NCI-H187 treated with DMSO at 0.1 percent for 48 hours (cell line): Measurements from ENCODE around the gene MUC4.
"Not testable (repeated sequence)": the region's sequence is repeated elsewhere in the genome, so short reads cannot be mapped to it uniquely, and the experiment has no call there.

Experiments used
- DNase-seq: peaks from one replicate; lab custom pipeline; 2025; lab: John Stamatoyannopoulos, UW

MUC4 gene

GRCh38 chr3:195810455-195810845 is 1.3 kb downstream of the MUC4 start:
- no peak for DNase-seq

DNA sequence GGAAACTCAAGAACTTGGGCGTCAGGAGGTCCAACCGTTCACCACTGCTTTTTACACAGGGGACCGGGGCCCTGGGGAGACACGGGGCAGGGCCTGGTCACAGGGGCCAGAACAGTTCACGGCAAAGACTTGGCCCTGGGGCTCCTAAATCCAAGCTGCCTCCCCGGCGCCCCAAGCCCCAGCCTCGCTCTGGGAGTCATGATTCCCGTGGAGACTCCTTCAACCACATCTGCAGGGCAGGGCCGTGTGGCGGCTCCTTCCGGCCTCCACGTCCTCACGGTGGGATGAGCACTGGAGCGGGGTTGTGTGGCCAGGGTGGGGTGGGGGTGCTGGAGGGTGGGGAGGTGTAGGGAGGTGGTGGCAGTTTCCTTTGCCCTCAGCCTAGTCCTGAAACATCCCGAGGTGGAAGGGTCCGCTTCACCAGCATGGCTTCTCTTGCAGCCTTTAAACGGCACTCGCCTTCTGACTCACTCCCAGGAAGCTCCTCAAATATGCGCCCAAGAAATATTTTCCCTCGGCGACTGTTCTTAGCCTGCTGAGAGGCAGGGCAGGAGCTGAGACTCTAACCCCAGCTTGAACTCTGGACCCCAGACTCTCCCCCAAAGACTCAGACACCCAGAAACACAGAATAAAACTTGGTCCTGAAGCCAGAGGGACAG is 1.8 kb downstream of the MUC4 start:
- DNase-seq, result no peak

DNA sequence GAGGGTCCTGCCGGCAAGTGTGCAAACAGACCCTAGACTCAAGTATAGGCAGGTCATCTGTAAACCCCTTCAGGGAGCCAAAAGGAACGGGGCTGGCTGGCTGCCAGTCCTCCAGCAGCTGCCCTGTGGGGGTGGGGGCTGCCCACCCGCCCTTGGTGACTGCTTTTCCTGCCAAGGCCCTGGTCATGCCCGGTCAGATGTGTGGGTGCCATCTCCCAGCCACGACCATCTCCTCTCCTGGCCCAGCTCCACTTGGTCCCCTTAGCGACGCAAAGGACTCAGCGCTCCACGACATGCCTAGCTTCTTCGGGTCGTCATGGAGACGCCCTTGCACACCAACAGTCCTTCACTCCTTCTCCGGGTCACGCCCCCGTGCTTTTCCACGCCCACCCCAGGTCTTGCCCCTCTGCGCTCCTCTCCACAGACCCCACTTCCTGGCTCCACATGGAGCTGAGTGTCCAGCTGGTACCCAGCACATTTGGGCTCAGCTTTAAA is 2.4 kb downstream of the MUC4 start:
- no peak for DNase-seq

GRCh38 chr3:195808741-195809290 is 2.9 kb downstream of the MUC4 start:
- no peak for DNase-seq

DNA sequence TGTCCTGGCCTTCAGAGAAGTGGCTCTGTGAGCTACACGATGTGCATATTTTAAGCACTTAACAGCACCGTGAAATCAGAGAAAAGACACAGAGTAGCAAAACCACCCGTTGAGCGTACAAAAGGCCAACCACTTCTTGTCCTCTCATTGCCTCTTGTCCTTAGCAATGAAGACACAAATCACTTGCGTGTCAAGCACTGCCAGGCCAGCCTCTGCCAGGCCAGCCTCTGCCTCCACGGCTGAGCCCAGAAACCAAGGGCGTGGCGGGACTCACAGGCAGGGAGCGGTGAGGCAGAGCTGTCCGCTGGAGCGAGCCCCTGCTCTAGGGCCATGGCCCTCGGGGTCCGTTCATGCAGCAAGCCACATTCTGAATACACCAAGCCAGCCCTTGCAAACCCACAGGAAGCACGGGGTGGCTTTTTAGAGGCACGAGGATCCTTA is 4.0 kb downstream of the MUC4 start:
- peak; percentile 52 for DNase-seq

DNA sequence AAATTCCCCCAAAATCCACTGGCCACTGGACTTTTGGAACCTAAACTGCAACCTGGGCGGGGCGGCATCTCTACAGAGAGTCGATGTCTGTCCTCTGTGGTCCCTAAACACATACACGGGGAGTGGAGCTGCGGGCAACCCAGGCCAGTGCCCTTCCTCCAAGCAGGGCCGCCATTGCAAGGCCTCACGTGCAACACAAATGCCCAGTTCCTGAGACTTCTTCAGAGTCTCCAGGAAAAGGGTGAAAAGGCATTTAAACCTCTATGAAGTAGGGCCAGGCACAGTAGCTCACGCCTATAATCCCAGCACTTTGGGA is 4.9 kb downstream of the MUC4 start:
- DNase-seq, result no peak

- DNase-seq, result peak; percentile 45
Measured at GRCh38 chr3:195806211-195806915, 5.4 kb downstream of the MUC4 start.

- not testable (repeated sequence) for DNase-seq
Measured at GRCh38 chr3:195805588-195805987, 6.1 kb downstream of the MUC4 start.

- no peak for DNase-seq
Measured at GRCh38 chr3:195805181-195805580, 6.5 kb downstream of the MUC4 start.

GRCh38 chr3:195803289-195803908 is 8.3 kb downstream of the MUC4 start:
- no peak for DNase-seq

- peak; percentile 72 for DNase-seq
Measured at GRCh38 chr3:195802795-195803194, 8.9 kb downstream of the MUC4 start.

DNA sequence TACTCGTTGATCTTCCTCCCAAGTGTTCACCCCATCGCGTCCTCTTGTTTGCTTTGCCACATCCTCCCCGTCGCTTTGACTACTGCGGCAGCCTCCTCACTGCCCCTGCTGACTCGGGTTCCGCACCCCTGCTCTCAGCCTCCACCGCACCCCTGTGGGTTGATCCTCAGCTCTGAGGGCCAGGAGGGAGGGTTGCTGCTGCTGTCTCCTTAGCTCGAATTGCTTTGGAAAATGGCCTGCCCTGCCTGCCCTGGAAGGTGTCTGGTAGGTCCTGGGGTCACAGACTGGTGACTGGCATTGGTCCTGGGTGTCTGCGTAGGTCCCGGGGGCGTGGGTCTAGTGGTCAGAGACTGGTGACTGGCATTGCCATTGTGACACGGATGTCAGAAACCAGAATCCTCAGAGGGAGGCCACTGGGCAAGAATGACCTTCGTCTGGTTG is 9.4 kb downstream of the MUC4 start:
- DNase-seq, result no peak

DNA sequence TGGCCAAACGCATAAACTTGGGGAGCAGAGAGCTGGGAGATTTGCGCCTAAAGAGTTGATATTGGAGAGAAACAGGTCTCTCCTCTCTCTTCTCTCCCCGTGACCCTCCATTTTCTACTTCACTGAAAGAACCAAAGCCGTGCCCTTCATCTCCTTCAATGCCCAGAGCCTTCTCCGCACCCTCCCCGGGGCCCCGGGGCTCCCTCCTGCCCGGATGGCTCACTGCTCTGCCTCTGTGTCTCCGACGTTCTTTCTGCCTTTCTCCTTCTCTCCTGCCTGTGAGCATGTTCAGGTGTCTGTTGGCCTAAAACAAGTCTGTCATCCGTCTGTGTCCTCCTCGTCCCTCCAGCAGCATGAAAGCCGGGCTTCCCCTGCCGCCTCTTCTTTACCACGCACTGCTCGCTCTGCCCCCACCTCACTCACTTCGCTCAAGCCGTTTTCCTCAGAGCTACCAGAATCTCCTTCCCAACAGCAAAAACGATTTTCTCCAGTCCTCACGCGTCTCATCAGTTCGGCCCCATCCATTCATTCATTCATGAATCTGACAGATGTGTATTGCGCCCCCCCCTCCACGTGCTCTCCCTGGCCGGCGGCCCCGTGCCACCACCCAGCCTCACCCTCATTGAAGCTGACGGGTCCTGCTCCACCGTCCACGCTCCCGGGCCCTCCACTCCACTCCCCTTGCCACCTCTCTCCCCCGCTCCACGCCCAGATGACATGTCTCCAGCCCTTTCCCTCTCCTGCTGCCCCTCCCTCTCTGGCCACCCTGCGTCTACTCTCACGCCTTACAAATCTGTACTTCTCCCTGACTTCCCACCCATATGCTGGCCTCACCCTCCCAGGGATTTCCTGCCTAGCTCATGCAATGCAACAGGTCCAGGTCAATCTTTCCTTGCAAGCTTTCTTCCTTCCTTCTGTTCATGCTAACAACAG is 10.2 kb downstream of the MUC4 start:
- DNase-seq, result no peak

- no peak for DNase-seq
Measured at GRCh38 chr3:195800240-195800639, 11.5 kb downstream of the MUC4 start.

- DNase-seq, result no peak
Measured at GRCh38 chr3:195796795-195797194, 14.9 kb downstream of the MUC4 start.

- DNase-seq, result no peak
Measured at GRCh38 chr3:195794708-195795107, 17.0 kb downstream of the MUC4 start.

DNA sequence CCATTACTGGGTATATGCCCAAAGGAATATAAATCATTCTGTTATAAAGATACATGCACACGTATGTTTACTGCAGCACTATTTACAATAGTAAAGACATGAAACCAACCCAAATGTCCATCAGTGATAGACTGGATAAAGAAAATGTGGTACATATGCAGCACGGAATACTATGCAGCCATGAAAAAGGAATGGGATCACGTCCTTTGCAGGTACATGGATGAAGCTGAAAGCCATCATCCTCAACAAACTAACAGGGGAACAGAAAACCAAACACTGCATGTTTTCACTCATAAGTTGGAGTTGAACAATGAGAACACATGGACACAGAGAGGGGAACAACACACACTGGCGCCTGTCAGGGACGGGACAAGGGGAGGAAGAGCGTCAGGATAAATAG is 19.1 kb downstream of the MUC4 start:
- not testable (repeated sequence) for DNase-seq

DNA sequence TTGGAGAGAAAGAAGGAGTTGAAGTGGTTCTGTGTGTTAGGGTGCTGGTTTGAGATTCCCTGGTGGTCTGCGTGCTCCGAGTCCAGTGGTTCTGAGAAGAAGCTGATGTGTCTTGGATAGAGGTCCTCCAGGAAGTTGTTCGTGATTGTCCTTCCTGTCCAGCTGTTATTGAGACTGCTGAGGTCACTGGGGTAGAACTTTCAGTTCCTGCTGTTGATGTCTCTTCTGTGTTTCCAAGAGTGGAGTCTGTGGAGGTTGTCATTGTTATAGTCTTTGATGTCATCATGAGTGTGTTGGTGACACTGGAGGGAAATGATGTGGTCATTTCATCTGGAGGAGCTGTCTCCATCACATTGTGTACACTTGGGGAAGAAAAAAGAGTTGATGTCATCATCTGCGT is 20.8 kb downstream of the MUC4 start:
- no peak for DNase-seq

DNA sequence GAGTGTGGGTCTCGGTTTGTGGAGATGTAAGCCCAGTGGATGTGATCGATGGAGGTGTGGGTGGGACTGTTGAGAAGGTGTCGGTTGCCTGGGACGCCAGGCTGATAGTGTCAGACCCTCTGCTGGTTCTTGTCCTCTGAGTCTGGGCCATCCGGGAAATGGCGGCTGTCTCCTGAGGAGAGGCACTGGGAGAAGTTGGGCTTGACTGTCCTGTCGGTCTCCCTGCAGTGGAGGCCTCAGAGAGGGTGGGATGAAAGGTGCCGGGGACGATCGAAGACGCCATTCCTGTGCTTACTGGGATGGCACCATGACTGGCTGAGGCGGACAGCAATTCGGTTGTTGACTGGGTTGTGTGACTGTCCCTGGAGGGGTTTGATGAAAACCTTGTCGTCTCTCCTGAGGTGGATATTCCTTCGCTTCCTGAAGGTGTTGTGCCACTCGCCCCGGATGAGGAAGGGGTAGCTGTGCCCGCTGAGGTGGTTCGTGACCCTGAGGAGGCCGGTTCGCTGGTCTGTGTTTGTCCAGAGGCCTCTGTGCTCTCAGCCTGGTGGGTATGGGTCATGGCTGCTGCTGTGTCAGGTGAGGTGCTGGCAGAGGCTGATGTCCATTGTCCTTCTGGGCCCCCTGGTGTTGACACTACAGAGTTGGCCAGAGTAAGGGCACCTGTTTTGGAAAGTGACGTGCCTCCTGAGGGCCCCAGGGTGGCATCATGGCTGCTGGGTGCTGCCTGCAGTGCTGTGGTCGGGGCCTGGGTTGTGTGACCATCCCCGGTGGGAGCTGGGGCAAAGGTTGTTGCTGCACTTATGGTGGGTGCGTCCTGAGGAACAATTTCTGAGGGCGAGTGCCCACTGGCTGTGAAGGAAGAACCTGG is 22.8 kb downstream of the MUC4 start:
- DNase-seq, result no peak

DNA sequence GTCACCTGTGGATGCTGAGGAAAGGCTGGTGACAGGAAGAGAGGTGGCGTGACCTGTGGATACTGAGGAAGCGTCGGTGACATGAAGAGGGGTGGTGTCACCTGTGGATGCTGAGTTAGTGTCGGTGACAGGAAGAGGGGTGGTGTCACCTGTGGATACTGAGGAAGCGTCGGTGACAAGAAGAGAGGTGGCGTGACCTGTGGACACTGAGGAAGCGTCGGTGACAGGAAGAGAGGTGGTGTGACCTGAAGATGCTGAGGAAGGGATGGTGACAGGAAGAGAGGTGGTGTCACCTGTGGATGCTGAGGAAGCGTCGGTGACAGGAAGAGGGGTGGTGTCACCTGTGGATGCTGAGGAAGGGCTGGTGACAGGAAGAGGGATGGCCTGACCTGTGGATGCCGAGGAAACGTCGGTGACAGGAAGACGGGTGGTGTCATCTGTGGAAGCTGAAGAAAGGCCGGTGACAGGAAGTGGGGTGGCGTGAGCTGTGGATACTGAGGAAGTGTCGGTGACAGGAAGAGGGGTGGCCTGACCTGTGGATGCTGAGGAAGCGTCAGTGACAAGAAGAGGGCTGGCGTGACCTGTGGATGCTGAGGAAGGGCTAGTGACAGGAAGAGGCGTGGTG is 25.8 kb downstream of the MUC4 start:
- DNase-seq, result not testable (repeated sequence)
